HG02571 (cell line): ENCODE results near the gene ZFPM1.
"Not testable (repeated sequence)": the region's sequence is repeated elsewhere in the genome, so short reads cannot be mapped to it uniquely, and the experiment has no call there.

ENCODE experiments used
- ATAC-seq: cut with Tn5 transposase; IDR thresholded peaks from one replicate; pipeline ENCODE4 v1.9.1; 2021; ENCODE audit warnings: mild to moderate bottlenecking, moderate library complexity; ENCODE audit not compliant: unreplicated experiment

ZFPM1 gene

GRCh38 chr16:88511060-88511459 lies 58.0 kb downstream of the ZFPM1 start:
- no peak for ATAC-seq

DNA sequence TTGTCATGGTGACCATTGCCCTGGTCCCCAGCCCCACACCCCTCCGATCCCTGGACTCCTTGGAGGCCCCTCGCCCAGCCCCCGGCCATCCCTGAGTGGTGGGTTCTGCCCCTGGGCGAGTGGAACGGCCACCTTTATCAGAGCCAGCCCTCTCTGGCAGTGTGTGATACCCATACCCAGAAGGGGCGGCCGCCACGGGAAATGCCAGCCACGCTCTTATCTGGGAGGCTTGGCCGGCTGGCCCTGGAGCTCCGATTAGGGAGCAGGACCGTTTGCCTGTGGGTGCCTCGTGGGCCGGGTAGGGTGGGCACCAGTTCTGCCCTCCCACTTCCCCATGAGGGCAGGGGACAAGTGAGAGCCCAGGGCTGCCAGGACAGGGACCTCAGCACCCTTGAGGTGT lies 58.8 kb downstream of the ZFPM1 start:
- no peak for ATAC-seq

DNA sequence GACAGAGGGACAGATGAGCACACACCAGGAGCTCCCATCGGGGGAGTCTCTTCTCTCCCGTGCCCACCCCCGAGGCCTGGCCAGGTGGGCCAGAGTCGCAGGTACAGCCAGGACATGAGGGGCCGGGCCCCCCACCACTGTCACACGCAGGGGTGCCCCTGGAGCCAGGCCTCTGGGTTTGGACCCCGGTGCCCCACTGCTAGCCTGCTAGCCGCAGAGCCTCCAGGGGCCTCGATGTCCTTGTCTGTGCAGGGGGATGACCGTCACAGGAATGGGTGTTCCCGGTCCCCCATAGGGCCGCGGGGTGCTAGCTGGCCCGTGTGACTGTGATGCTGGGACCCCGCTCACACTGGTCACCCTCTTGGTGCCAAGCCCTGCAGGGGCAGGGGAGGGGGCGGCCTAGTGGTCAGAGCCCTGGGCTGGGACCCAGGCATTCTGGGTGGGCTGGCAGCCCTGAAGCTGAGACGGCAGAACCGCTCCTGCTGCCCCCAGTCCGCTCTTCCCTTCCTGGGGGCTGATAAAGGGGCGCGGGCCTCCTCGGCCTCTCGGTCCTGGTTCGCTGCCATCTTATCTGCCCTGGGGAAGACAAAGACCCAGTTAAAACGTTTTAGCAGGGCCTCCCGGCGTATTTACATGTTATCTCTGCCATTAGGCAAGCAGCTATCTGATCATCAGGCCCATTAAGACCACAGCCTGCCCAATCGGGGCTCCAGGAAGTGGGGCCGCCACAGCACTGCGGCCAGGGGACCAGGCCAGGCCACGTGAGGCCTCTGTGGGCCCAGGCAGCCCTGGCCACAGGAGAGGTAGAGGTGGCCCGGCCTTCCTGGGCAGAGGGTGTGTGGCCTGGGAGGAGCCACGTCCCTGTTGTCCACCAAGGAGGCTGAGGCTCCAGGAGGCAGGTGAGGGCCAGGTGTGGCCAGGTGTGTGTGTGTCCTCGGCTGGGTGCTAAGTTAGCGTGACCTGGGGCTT lies 59.9 kb downstream of the ZFPM1 start:
- ATAC-seq = no peak

DNA sequence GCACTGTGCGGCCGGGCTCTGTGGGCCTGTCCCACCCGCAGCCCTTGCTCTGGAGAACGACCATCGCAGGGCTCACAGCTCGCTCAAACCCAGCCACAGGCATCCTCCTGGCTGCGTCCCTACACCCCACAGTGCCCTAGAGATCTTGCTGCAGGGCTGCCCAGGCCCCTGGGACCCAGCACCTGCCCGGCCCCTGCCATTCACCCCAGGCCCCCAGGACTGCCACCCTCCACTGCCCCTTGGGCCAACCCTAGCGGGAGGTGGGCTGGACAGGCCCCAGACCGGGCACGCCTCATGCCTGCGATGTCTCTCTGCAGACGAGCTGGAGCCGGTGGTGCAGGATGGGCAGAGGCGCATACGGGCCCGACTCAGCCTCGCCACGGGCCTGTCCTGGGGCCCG lies 61.0 kb downstream of the ZFPM1 start:
- ATAC-seq = no peak

DNA sequence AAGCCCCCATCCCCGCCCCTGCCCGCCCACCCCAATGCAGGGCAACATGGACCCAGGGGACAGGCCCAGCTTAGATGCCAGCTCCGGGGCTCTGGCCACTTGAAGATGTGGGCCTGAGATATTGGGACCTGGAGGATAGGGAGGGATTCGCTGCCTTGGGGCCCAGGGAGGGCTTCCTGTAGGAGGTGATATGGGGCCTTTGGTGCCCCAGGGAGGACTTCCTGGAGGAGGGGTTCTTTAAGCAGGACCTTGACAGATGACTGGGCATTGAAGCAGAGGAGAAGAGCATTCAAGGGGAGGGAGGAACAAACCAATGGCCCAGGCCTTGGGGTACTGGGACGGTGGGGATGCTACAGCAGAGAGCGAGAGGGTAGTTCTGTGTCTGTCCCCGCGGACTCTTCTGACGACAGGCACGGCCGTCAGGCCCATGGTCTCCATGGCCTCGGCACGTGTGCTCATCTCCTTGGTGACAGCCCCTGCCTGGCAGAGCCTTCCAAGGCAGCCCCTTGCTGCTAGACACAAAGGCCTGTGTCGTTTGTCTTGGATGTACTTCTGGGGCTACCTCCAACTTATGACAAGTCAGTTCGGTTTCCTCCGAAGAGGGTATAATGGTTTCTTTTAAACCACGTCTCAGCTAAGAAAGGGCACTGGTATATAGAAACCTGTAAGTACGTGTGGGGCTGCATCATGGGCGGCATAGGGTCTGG lies 61.6 kb downstream of the ZFPM1 start:
- ATAC-seq = no peak

DNA sequence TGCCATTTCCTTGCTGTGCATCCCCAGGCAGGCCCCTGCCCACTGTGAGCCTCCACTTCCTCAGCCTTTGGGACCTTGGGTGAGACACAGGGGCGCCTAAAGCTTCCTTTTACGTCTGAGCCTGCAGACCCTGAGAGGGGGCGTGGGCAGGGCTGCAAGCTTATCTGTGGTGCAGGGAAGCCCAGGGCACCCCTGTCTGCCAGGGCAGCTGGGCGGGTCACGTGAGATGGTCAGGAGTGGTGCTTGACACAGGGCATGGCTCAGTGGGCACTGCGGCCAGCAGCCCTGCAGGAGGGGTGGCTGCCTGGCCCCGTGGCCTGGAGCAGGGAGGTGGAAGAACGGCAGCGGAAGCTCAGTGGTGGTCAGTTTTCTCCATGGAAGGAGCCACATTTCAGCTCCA lies 62.3 kb downstream of the ZFPM1 start:
- no peak for ATAC-seq

DNA sequence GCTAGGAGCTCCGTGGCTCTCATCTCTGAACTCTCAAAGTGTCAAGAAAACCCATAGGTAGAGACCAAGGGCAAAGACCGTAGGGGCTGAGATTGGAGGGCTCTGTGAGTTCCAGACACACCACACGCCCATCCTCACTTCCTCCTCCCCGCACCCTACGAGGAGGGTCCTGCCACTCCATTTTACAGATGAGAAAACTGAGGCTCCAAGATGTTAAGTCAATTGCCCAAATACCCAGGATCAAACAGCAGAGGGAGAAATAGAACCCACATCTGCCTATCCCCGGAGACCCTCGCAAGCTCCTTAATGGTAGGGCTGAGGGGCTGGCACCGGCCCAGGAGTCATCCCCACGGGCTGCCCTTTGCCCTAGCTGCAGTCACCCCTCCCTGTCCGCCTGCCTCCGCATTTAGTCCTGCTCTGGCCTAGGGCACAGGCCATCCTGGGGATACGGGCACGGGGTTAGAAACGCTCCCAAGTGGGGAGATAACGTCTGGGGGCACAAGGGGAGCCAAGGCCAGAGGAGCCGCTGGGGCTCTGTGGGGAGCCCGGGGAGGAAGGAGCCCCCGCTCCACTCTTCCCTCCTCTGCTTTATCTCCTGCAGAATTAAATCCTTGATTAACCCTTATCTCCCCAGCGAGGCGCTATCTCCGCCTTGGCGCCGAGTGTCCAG lies 63.0 kb downstream of the ZFPM1 start:
- no peak for ATAC-seq

DNA sequence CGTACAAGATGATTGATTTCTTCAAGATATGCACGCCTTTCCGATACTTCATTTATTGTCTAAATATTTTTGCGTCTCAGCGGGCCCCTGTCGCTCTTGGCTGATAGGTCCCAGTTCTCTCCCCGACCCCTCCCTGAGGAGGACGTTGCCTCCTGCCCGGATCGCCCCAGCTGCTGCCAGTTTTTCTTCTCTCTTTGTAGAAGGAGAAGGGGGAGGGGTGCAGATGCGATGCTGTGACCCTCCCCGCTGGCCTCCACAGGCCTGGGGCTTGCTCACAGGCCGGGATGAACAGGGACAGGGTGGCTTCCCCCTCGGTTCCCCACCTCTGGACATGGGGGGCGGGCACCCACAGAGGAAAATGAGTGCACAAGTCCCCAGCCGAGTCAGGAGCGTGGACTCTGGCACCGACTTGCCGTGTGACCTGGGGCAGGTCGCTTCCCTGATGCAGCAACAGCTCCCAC lies 63.6 kb downstream of the ZFPM1 start:
- ATAC-seq = no peak

DNA sequence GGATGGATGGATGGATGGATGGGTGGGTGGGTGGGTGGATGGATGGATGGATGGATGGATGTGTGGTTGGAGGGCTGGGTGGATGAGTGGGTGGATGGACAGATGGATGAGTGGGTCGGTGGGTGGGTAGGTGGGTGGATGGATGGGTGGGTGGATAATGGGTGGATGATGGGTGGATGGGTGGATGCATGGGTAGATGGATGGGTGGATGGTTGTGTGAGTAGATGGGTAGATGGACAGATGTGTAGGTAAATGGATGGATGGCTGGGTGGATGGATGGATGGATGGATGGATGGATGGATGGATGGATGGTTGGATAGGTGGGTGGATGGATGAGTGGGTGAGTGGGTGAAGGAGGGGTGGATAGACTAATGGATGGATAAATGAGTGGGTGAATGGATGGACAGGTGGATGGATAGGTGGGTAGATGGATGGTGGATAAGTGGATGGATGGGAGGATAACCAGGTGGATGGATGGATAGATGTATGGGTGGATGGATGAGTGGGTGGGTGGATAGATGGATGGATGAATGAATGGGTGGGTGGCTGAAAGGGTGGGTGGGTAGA lies 64.2 kb downstream of the ZFPM1 start:
- ATAC-seq = not testable (repeated sequence)

DNA sequence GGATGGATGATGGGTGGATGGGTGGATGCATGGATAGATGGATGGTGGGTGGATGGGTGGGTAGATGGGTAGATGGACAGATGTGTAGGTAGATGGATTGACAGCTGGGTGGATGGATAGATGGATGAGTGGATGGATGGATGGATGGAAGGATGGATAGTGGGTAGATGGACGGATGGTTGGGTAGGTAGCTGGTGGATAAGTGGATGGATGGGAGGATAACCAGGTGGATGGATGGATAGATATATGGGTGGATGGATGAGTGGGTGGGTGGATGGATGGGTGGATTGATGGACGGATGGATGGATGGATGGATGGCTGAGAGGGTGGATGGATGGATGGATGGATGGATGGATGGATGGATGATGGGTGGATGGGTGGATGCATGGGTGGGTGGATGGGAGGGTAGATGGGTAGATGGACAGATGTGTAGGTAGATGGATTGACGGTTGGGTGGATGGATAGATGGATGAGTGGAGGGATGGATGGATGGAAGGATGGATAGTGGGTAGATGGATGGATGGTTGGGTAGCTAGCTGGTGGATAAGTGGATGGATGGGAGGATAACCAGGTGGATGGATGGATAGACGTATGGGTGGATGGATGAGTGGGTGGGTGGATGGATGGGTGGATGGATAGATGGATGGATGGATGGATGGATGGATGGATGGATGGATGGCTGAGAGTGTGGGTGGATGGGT lies 65.5 kb downstream of the ZFPM1 start:
- ATAC-seq = not testable (repeated sequence)

DNA sequence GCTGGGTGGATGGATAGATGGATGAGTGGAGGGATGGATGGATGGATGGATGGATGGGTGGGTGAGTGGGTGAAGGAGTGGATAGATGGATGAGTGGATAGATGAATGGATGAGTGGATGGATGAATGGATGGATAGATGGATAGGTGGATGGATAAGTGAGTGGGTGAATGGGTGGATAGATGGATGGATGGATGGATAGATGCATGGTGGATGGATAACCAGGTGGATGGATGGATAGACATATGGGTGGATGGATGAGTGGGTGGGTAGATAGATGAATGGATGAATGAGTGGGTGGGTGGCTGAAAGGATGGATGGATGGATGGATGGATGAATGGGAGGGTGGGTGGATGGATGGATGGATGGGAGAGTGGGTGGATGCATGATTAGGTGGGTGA lies 66.2 kb downstream of the ZFPM1 start:
- no peak for ATAC-seq

- no peak for ATAC-seq
These were observed 67.0 kb downstream of the ZFPM1 start for GRCh38 chr16:88519938-88520653.

- ATAC-seq = no peak
These were observed 68.6 kb downstream of the ZFPM1 start for GRCh38 chr16:88521674-88522073.

DNA sequence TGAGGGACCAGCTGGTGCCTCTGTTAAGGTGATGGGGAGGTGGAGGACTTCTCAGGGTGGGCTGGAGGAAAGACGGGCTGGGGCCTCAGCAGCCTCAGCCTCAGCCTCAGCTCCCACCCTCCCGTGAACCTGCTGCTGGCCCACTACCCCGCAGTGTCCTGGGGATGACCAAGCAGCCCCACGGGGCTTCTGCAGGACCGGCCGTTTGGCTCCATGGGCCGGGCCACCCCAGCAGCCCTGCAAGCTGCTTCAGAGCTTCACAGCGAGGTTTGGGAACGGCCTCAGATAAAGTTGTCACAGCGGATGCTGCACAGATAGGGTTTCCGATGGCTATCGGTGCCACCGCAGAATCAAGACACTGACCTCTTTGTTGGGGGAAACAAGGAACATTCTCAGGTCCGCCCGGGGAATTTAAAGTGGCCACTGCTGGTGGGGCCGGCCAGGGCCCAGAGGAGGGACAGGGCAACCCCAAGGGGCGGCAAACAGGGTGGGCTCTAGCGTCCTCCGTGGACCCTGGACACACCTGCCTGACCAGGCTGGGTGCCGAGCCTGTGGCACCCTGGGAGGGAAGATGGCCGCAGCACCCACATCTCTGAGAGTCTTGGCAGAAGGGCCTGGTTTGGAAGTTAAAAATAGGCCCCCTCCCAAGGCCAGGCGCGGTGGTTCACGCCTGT lies 69.3 kb downstream of the ZFPM1 start:
- ATAC-seq = no peak

DNA sequence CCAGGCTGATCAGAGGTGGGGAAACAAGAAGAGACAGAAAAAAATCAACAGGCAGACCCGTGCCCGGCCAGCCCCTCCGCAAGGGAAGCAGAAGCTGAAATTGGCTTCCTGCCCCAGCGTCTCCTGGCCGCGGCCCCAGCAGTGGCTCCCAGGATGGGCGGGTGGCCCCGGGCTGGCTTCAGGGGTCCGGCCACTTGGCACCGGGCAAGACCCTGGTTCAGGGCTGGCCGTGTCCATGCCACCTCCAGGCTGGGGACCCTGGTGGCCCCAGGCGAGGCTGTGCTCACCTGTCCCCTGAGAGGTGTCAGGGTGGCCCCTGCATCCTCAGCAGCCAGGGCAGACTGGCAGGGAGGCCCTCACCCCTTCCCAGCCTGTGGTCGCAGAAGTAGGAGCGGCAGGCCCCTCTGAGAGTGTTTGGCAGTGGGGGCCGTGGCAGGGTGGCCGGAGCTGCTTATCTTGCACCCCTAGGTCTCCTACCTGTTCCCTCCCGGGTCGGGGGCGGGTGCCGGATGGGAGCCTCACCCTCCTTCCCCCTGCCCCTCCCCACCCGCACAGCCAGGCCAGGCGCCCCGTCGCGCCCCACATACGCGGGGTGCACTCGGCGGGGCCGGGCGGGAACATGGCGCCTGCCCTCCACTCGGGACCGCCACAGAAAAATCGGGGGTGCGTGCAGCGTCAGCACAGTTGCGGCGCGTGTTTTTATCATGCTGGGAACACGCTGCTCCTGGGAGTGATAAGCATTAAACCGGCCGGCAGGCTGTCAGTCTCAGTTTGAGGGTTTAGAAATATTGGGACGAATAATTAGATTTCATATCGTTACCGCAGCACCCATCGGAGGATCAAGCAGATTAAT lies 70.5 kb downstream of the ZFPM1 start:
- ATAC-seq = no peak

- no peak for ATAC-seq
These were observed 71.3 kb downstream of the ZFPM1 start for GRCh38 chr16:88524274-88524972.

GRCh38 chr16:88524973-88525662 lies 72.0 kb downstream of the ZFPM1 start:
- ATAC-seq = no peak
